GM12891 (cell line): ENCODE data around the gene ANHX. TPM values are rescaled to one million over a fixed set of nuclear protein-coding genes. Genes with fewer than 3 reads are reported as not detected.
"Not testable (repeated sequence)": the region's sequence is repeated elsewhere in the genome, so short reads cannot be mapped to it uniquely, and the experiment has no call there.

Experiments used
- DNase-seq: peaks from one replicate; pipeline ENCODE4 v3.0.0; 2011; ENCODE audit warnings: low spot score; ENCODE audit not compliant: insufficient read length
- FAIRE-seq: peaks from 2 replicates; lab custom pipeline; 2011; peaks lifted over from hg19 to GRCh38; lab: Jason Lieb, UNC
- PAX5 ChIP-seq: IDR thresholded peaks from 2 replicates; pipeline ENCODE4 v1.6.1; 2011; ENCODE audit warnings: low read length, moderate library complexity, mild to moderate bottlenecking; ENCODE audit not compliant: insufficient read depth, severe bottlenecking
- POLR2A ChIP-seq: IDR thresholded peaks from 2 replicates; pipeline ENCODE4 v1.6.1; 2011; ENCODE audit warnings: low read depth, low read length, control low read depth
- POLR2AphosphoS5 ChIP-seq: IDR thresholded peaks from 2 replicates; pipeline ENCODE4 v1.6.1; 2011; ENCODE audit warnings: low read depth, low read length, control low read depth
- POU2F2 ChIP-seq: IDR thresholded peaks from 2 replicates; pipeline ENCODE4 v1.6.1; 2011; ENCODE audit warnings: low read depth, mild to moderate bottlenecking, control low read depth, low read length, moderate library complexity
- SPI1 ChIP-seq: IDR thresholded peaks from 2 replicates; pipeline ENCODE4 v1.6.1; 2011; ENCODE audit warnings: low read depth, low read length, control low read depth
- TAF1 ChIP-seq: IDR thresholded peaks from 2 replicates; pipeline ENCODE4 v1.6.1; 2011; ENCODE audit warnings: low read depth, low read length, control low read depth
- polyA plus RNA-seq: library from polyadenylated mRNA; unstranded; fragments of >200 nt; gene quantifications from one replicate; pipeline ENCODE4 v1.2.1, GENCODE V29; 2012; ENCODE audit warnings: low read depth, missing spikeins, inconsistent platforms; ENCODE audit not compliant: missing spikeins

Gene ANHX
- not detected for polyA plus RNA-seq

DNA sequence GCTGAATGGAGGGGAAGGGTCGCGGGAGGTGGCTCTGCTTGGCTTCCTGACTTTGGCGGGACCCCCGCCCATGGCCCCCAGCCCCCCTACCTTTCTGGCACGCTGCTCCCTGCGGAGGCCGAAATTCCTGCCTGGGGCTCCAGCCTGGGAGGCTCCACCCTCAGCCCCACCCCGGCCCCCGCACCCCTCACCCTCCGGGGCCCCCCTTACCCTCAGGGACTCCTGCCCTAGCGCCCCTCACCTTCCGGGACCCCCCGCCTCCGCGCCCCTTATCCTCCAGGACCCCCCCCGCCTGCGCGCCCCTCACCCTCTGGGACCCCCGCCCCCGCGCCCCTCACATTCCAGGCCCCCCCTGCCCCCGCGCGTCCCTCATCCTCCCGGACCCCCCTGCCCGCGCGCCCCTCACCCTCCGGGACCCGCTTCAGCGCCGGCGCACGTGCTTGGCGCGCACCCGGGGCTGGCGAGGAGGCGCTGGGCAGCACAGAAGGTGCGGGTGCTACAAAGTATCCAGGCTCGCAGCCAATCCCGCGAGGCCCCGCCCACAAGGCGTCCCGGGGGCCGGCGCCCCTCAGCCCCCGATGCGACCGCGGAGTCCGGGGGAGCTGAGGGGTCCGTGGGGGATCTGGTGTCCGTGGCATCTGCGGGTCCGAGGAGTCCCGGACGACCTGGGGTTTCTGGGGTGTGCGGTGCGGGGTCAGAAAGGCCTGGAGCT, at the start of gene ANHX:
TSS of gene ANHX (minus strand) at position 477 of the 712 bp plus-strand sequence. CDS start 1,521 bp downstream, outside the sequence.
- FAIRE-seq (no peak), DNase-seq (no peak)

DNA sequence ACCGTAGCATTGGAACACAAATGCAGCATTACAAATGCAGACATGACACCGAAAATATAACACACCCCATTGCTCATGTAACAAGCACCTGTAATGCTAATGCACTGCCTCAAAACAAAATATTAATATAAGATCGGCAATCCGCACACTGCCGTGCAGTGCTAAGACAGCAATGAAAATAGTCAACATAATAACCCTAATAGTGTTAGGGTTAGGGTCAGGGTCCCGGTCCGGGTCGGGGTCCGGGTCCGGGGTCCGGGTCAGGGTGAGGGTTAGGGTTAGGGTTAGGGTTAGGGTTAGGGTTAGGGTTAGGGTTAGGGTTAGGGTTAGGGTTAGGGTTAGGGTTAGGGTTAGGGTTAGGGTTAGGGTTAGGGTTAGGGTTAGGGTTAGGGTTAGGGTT, 29.0 kb upstream of the ANHX start:
- FAIRE-seq, result not testable (repeated sequence)

More for the DNA sequence above, at the start of gene ANHX:
- no peak for TF ChIP-seq POLR2AphosphoS5
- no peak for TF ChIP-seq POLR2A
- TF ChIP-seq TAF1, result no peak
- TF ChIP-seq POU2F2, result no peak
- no peak for TF ChIP-seq SPI1
- TF ChIP-seq PAX5, result no peak

GRCh38 chr12:133264173-133264572, 28.5 kb upstream of the ANHX start:
- DNase-seq (no peak), FAIRE-seq (no peak)
- TF ChIP-seq POLR2AphosphoS5, result no peak
- no peak for TF ChIP-seq TAF1

More for the DNA sequence above, 29.0 kb upstream of the ANHX start:
- DNase-seq, result not testable (repeated sequence)

- DNase-seq (no peak), FAIRE-seq (no peak)
- TF ChIP-seq TAF1 (no peak), POLR2AphosphoS5 (no peak), PAX5 (no peak), POU2F2 (no peak), SPI1 (no peak), POLR2A (no peak)
Observed at GRCh38 chr12:133256321-133256720, 20.6 kb upstream of the ANHX start.

DNA sequence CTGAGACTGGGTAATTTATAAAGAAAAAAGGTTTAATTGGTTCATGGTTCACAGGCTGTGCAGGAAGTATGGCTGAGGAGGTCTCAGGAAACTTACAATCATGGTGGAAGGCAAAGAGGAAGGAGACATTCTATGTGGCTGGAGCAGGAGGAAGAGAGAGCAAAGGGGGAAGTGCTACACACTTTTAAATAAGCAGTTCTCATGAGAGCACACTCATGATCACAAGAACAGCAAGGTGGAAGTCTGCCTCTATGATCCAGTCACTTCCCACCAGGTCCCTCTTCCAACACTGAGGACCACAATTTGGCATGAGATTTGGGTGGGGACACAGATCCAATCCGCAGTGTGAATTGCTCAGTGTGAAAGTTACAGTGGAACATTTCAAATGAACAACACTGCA, 20.2 kb upstream of the ANHX start:
- FAIRE-seq, DNase-seq: not testable (repeated sequence)

- TF ChIP-seq SPI1, result no peak
- TF ChIP-seq PAX5, result no peak
- TF ChIP-seq POLR2A, result no peak
- no peak for TF ChIP-seq TAF1
- TF ChIP-seq POU2F2, result no peak
- TF ChIP-seq POLR2AphosphoS5, result no peak
- DNase-seq (no peak), FAIRE-seq (no peak)
Observed at GRCh38 chr12:133251732-133252131, 16.1 kb upstream of the ANHX start.

GRCh38 chr12:133236556-133236955, 879 bp upstream of the ANHX start:
- FAIRE-seq (no peak), DNase-seq (no peak)
- TF ChIP-seq POU2F2 (no peak), TAF1 (no peak)

- DNase-seq, result no peak
- FAIRE-seq, result no peak
- TF ChIP-seq SPI1 (no peak), TAF1 (no peak), PAX5 (no peak), POU2F2 (no peak), POLR2AphosphoS5 (no peak), POLR2A (no peak)
Observed at GRCh38 chr12:133236144-133236543, 467 bp upstream of the ANHX start.

GRCh38 chr12:133234971-133235370, 706 bp downstream of the ANHX start:
- TF ChIP-seq SPI1, result no peak
- TF ChIP-seq POLR2AphosphoS5, result no peak
- TF ChIP-seq TAF1, result no peak
- no peak for TF ChIP-seq PAX5
- TF ChIP-seq POU2F2, result no peak
- no peak for TF ChIP-seq POLR2A
- no peak for FAIRE-seq

DNA sequence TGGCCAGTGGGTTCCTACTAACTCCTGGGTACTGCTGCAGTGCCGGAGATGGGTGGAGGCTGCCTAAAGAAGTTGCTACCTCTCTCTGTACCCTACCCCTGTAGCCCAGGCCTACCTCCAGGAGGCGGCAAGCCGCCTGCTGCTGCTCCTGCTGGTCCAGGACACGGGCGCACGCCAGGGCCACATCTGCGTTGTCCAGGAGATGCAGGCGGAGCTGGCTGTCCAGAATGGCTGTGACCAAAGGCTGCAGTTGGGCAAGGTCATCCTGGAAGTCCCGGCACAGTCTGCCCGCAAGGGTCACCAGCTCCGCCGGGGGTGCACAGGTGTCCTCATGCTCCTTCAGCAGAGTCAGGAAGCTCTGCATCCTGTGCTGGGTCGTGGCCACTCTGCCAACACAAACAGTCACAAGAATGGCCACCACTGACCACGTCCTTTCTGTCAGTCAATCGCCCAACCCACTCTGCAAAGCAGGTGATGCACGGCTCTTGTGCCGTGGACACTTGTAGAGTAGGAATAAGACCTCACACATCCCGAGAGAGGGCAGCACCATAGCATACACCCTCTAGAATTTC, 1.6 kb downstream of the ANHX start:
- no peak for FAIRE-seq
- TF ChIP-seq POU2F2 (no peak), PAX5 (no peak), SPI1 (no peak), POLR2A (no peak), POLR2AphosphoS5 (no peak), TAF1 (no peak)
- no peak for DNase-seq

More at GRCh38 chr12:133234971-133235370, 706 bp downstream of the ANHX start:
- DNase-seq, result no peak
